Vagina (tissue), 2 donors: ENCODE data around the gene KRT4.

Source experiments
- CTCF ChIP-seq, 3 experiments: fragments of 450-650 bp in 2 of 3; fragments of 200-600 bp in 1 of 3; sonication (generic) in 1 of 3; IDR thresholded peaks; one replicate each; pipeline ENCODE4 v1.5.1; 2017 to 2019; ENCODE audit warnings: antibody characterized with exemption in 3 of 3, mild to moderate bottlenecking in 2 of 3, moderate library complexity in 2 of 3
- POLR2A ChIP-seq, 2 donors: fragments of 450-650 bp; IDR thresholded peaks; one replicate each; pipeline ENCODE4 v1.6.1; 2017; ENCODE audit warnings: antibody characterized with exemption in 2 of 2, mild to moderate bottlenecking in 2 of 2, moderate library complexity in 2 of 2
- POLR2AphosphoS5 ChIP-seq, 2 donors: sonication (generic); formaldehyde crosslinking; IDR thresholded peaks; one replicate each; pipeline ENCODE4 v1.9.0; 2017; ENCODE audit warnings: antibody characterized with exemption in 2 of 2, mild to moderate bottlenecking in 2 of 2, low read depth in 1 of 2; ENCODE audit not compliant: insufficient read depth in 1 of 2

- TF ChIP-seq CTCF (IDR thresholded peaks at IDR 0.05) = no peak
- TF ChIP-seq POLR2AphosphoS5 (IDR thresholded peaks at IDR 0.05; ENCODE audit: insufficient read depth in 1 of 2, low read depth in 1 of 2) = no peak
- no peak for TF ChIP-seq POLR2A (IDR thresholded peaks at IDR 0.05)
Measured at GRCh38 chr12:52831251-52831650, 17.3 kb upstream of the KRT4 start.
